HG03469 (cell line): ENCODE measurements around the gene SPATA31A7.
"Not testable (repeated sequence)": the region's sequence is repeated elsewhere in the genome, so short reads cannot be mapped to it uniquely, and the experiment has no call there.

Experiments
- ATAC-seq: cut with Tn5 transposase; IDR thresholded peaks from one replicate; pipeline ENCODE4 v1.9.1; 2021; ENCODE audit warnings: mild to moderate bottlenecking, moderate library complexity, moderate number of reproducible peaks; ENCODE audit not compliant: unreplicated experiment

The SPATA31A7 gene

DNA sequence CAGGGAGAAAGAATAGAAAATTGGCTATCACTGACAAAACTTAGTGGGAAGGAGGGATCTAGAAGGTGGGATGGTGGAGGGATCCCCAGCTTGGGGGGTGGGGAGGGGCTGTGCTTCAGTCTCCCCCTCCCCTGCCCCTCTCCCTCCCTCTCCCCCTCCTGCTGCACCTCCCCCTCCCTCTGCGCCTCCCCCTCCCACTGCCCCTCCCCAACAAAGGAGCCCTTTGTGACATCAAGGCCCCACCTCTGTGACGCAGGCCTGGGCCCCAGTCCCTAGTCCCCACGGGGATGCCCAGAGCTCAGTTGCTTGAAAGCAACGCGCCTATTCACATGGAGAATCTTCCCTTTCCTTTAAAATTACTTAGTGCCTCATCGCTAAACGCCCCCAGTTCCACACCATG lies at the start of gene SPATA31A7:
Gene SPATA31A7 (plus strand): TSS at position 301 of the 400 bp plus-strand sequence. CDS start 29 bp downstream, at position 330.
- not testable (repeated sequence) for ATAC-seq

DNA sequence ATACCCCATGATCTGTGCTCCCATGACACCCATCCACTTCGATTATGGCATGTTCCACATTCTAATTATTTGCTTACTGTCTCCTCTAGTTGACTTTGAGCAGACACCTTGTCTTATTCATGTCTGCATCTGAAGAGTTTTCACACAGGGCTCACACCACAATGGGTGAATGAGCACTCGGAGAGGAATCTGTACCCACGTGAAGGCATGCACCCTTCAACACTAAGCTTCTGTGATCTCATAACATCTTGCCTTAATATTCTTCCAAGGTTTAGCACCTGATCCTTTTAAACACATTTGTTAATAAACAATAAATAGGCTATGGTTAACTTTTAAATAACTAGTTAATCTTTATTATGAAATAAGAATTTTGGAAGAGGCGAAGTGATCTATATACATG lies 36.6 kb downstream of the SPATA31A7 start:
- ATAC-seq, result not testable (repeated sequence)
